ENCODE data around the gene SLA2.

The SLA2 gene

GRCh38 chr20:36584018-36584481 is 61.9 kb downstream of the SLA2 start:
- Histone ChIP-seq H3K9me3 (no peaks in the 10 kb centered on the region), H3K4me1 (no peaks in the 10 kb centered on the region), H3K36me3 (peaks cover 29 to 50% (median 31%) of the 10 kb centered on the region in 3 donors), H3K27me3 (no peaks in the 10 kb centered on the region), H3K27ac (no peak overlapping the region), H3K4me3 (no peak overlapping the region)
- intact Hi-C loops (cut with DNase I; ENCODE audit: low total_unique reads): no loop called here
- no peak for DNase-seq
- no peak for TF ChIP-seq CTCF (IDR thresholded peaks at IDR 0.05)

GRCh38 chr20:36582821-36583220 is 63.2 kb downstream of the SLA2 start:
- no peaks in the 10 kb centered on the region for H3K9me3 ChIP-seq
- H3K27me3 ChIP-seq: no peaks in the 10 kb centered on the region
- no peak overlapping the region for H3K27ac ChIP-seq
- DNase-seq: no peak
- intact Hi-C loops (cut with DNase I; ENCODE audit: low total_unique reads): no loop called here
- no peak overlapping the region for H3K4me3 ChIP-seq
- no peak for TF ChIP-seq CTCF (IDR thresholded peaks at IDR 0.05)
- H3K4me1 ChIP-seq: no peaks in the 10 kb centered on the region
- H3K36me3 ChIP-seq: peaks cover 29 to 47% (median 38%) of the 10 kb centered on the region in 3 donors

- TF ChIP-seq CTCF (IDR thresholded peaks at IDR 0.05): no peak
- H3K4me1 ChIP-seq: no peaks in the 10 kb centered on the region
- H3K9me3 ChIP-seq: no peaks in the 10 kb centered on the region
- intact Hi-C loops (cut with DNase I; ENCODE audit: low total_unique reads): no loop called here
- no peak for DNase-seq
- no peaks in the 10 kb centered on the region for H3K27me3 ChIP-seq
- H3K27ac ChIP-seq: no peak overlapping the region
- peaks cover 29 to 47% (median 38%) of the 10 kb centered on the region in 3 donors for H3K36me3 ChIP-seq
- no peak overlapping the region for H3K4me3 ChIP-seq
Measured at GRCh38 chr20:36582322-36582721, 63.7 kb downstream of the SLA2 start.

GRCh38 chr20:36579996-36580545 is 65.9 kb downstream of the SLA2 start:
- intact Hi-C loops (cut with DNase I; ENCODE audit: low total_unique reads): loop anchor here (10.0 kb wide), 1 partner anchor 175 kb away; no protein-coding TSS in a partner anchor
- Histone ChIP-seq H3K36me3 (peaks cover 29 to 40% (median 38%) of the 10 kb centered on the region in 3 donors), H3K4me3 (no peak overlapping the region), H3K27me3 (no peaks in the 10 kb centered on the region), H3K27ac (no peak overlapping the region), H3K4me1 (peaks cover 0 to 13% (median 10%) of the 10 kb centered on the region in 4 donors), H3K9me3 (no peaks in the 10 kb centered on the region)
- TF ChIP-seq CTCF (IDR thresholded peaks at IDR 0.05): no peak
- DNase-seq: no peak

GRCh38 chr20:36578356-36579041 is 67.5 kb downstream of the SLA2 start:
- Histone ChIP-seq H3K4me1 (peaks cover 0 to 19% (median 14%) of the 10 kb centered on the region in 4 donors), H3K27ac (no peak overlapping the region), H3K27me3 (no peaks in the 10 kb centered on the region), H3K9me3 (no peaks in the 10 kb centered on the region), H3K4me3 (no peak overlapping the region), H3K36me3 (peaks cover 29 to 40% (median 38%) of the 10 kb centered on the region in 3 donors)
- intact Hi-C loops (cut with DNase I; ENCODE audit: low total_unique reads): loop anchor here (10.0 kb wide), 1 partner anchor 176 kb away; no protein-coding TSS in a partner anchor
- TF ChIP-seq CTCF (IDR thresholded peaks at IDR 0.05): no peak
- DNase-seq: no peak
